Cardiac muscle cell (in vitro differentiated cells and primary cell): ENCODE measurements around the gene LRFN2. TPM values are rescaled to one million over a fixed set of nuclear protein-coding genes. Genes with fewer than 3 reads are reported as not detected.

ENCODE experiments used
- DNase-seq, 2 donors: peaks; one replicate each; pipeline versions ENCODE4 v3.0.0 to v3.0.0-alpha.2; 2010 to 2017; ENCODE audit warnings: low read depth in 1 of 2, low spot score in 1 of 2
- H3K27ac ChIP-seq: fragments of 200-600 bp; sonication (generic); 2 replicates; pipeline ENCODE4 v1.5.1; 2016
- H3K27me3 ChIP-seq: fragments of 200-600 bp; sonication (generic); 2 replicates; pipeline ENCODE4 v1.6.0; 2016; ENCODE audit warnings: control low read depth
- H3K36me3 ChIP-seq: fragments of 200-600 bp; sonication (generic); 2 replicates; pipeline ENCODE4 v1.5.1; 2016; ENCODE audit warnings: control low read depth
- H3K4me1 ChIP-seq: fragments of 200-600 bp; sonication (generic); 2 replicates; pipeline ENCODE4 v1.8.1; 2017; ENCODE audit warnings: low read depth, mild to moderate bottlenecking, mixed run types
- H3K4me3 ChIP-seq: fragments of 200-600 bp; sonication (generic); 2 replicates; pipeline ENCODE4 v1.5.1; 2016; ENCODE audit warnings: mild to moderate bottlenecking
- H3K9me3 ChIP-seq: fragments of 200-600 bp; sonication (generic); 2 replicates; pipeline ENCODE4 v1.5.1; 2017; ENCODE audit warnings: low read depth, mild to moderate bottlenecking, control low read depth
- CTCF ChIP-seq: IDR thresholded peaks from 2 replicates; pipeline ENCODE4 v1.5.1; 2012; ENCODE audit warnings: low read depth, mild to moderate bottlenecking, low read length
- polyA plus RNA-seq: library from polyadenylated mRNA; unstranded; fragments of >200 nt; fragmentation: Nextera tagmentation; extraction: Ambion mirVana; gene quantifications from 2 replicates; pipeline ENCODE4 v1.2.1, GENCODE V29; 2016
- total RNA-seq: library from RNA; depleted of rRNA; stranded (reverse); fragments of >200 nt; gene quantifications from 2 replicates; pipeline ENCODE4 v1.2.3, GENCODE V29; 2016

The LRFN2 gene
- total and polyA plus RNA-seq, 2 experiments from 2014 or later: 0.15 TPM; not detected in 1

GRCh38 chr6:40505191-40505810 lies 81.9 kb downstream of the LRFN2 start:
- Histone ChIP-seq H3K27me3 (no peaks in the 10 kb centered on the region), H3K9me3 (no peaks in the 10 kb centered on the region), H3K4me3 (no peak overlapping the region), H3K4me1 (no peaks in the 10 kb centered on the region), H3K36me3 (no peaks in the 10 kb centered on the region), H3K27ac (no peak overlapping the region)
- no peak for TF ChIP-seq CTCF
- DNase-seq: no peak

GRCh38 chr6:40504274-40504673 lies 82.9 kb downstream of the LRFN2 start:
- TF ChIP-seq CTCF: no peak
- no peaks in the 10 kb centered on the region for H3K27me3 ChIP-seq
- H3K27ac ChIP-seq: no peak overlapping the region
- no peak for DNase-seq
- H3K4me1 ChIP-seq: no peaks in the 10 kb centered on the region
- no peaks in the 10 kb centered on the region for H3K9me3 ChIP-seq
- no peak overlapping the region for H3K4me3 ChIP-seq
- H3K36me3 ChIP-seq: no peaks in the 10 kb centered on the region

- Histone ChIP-seq H3K4me1 (no peaks in the 10 kb centered on the region), H3K36me3 (no peaks in the 10 kb centered on the region), H3K9me3 (no peaks in the 10 kb centered on the region), H3K27ac (no peak overlapping the region), H3K27me3 (no peaks in the 10 kb centered on the region), H3K4me3 (no peak overlapping the region)
- no peak for DNase-seq
- TF ChIP-seq CTCF: no peak
These were observed 86.9 kb downstream of the LRFN2 start for GRCh38 chr6:40500227-40500626.

- H3K27ac ChIP-seq: no peak overlapping the region
- no peak for TF ChIP-seq CTCF
- H3K36me3 ChIP-seq: no peaks in the 10 kb centered on the region
- no peak for DNase-seq
- no peaks in the 10 kb centered on the region for H3K9me3 ChIP-seq
- H3K27me3 ChIP-seq: no peaks in the 10 kb centered on the region
- no peaks in the 10 kb centered on the region for H3K4me1 ChIP-seq
- H3K4me3 ChIP-seq: no peak overlapping the region
These were observed 87.9 kb downstream of the LRFN2 start for GRCh38 chr6:40499215-40499614.

- H3K9me3 ChIP-seq: no peaks in the 10 kb centered on the region
- no peaks in the 10 kb centered on the region for H3K27me3 ChIP-seq
- H3K27ac ChIP-seq: no peak overlapping the region
- no peak overlapping the region for H3K4me3 ChIP-seq
- no peaks in the 10 kb centered on the region for H3K36me3 ChIP-seq
- no peaks in the 10 kb centered on the region for H3K4me1 ChIP-seq
- DNase-seq: no peak
- no peak for TF ChIP-seq CTCF
These were observed 89.0 kb downstream of the LRFN2 start for GRCh38 chr6:40498148-40498547.
